Esophagus muscularis mucosa (tissue), 4 donors: ENCODE measurements around the gene CABLES1.

Experiments used
- CTCF ChIP-seq, 3 experiments: fragments of 200-600 bp in 2 of 3; fragments of 450-650 bp in 1 of 3; sonication (generic) in 2 of 3; IDR thresholded peaks; one replicate each; pipeline ENCODE4 v1.5.1; 2017 to 2019; ENCODE audit warnings: antibody characterized with exemption in 3 of 3, mild to moderate bottlenecking in 2 of 3, moderate library complexity in 1 of 3
- EP300 ChIP-seq: sonication (generic); formaldehyde crosslinking; IDR thresholded peaks from one replicate; pipeline ENCODE4 v1.6.1; 2017; ENCODE audit warnings: antibody characterized with exemption
- POLR2A ChIP-seq: fragments of 450-650 bp; IDR thresholded peaks from one replicate; pipeline ENCODE4 v1.6.1; 2017; ENCODE audit warnings: antibody characterized with exemption, moderate library complexity, mild to moderate bottlenecking, low read depth

DNA sequence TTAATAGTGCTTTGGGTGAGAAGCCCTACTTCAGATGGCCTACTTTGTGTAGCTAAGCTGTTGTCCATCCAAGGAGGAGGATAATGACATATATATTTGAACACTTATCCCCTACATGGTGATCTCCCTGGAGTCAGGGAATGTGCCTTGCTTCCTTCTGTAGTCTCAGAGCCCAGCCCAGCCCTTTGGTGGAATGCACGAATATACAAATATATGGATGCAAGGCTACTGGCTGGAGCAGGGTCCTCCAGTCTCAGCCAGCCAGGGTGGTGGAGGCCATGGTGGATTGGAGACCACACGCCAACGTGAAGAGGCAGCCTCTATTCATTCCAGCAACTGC is 167.2 kb downstream of the CABLES1 start:
- TF ChIP-seq CTCF (IDR thresholded peaks at IDR 0.05) (no peak), POLR2A (no peak), EP300 (no peak)
